Measurements from ENCODE around the gene MS4A15. TPM values are rescaled to one million over a fixed set of nuclear protein-coding genes. Genes with fewer than 3 reads are reported as not detected.

The MS4A15 gene
- total and polyA plus RNA-seq, 2 donors (not counting 1 experiment from before 2014, with no cell fraction given): not detected

DNA sequence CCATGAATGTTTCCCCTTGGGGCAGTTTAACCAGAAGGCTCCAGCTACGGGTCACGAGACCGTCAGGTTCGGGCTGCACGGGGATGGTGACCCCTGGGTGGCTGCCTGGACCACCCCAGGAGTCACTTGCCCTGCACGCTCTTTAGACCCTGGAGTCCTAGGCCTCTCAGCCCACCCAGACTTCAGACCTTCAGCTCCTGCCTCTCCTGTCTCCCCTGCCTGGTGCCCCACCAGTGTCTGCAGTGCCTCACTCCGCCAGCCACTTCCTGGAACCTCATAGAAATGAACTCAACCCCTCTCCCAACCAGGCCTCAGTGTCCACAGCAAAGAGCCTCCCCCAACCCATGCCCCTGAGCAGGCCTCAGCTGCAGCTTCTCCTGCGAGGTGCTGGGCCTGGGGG is 16.0 kb downstream of the MS4A15 start:
- H3K27ac ChIP-seq (ENCODE audit: low read length in 2 of 2): no peak overlapping the region
- TF ChIP-seq, protein P1, sequence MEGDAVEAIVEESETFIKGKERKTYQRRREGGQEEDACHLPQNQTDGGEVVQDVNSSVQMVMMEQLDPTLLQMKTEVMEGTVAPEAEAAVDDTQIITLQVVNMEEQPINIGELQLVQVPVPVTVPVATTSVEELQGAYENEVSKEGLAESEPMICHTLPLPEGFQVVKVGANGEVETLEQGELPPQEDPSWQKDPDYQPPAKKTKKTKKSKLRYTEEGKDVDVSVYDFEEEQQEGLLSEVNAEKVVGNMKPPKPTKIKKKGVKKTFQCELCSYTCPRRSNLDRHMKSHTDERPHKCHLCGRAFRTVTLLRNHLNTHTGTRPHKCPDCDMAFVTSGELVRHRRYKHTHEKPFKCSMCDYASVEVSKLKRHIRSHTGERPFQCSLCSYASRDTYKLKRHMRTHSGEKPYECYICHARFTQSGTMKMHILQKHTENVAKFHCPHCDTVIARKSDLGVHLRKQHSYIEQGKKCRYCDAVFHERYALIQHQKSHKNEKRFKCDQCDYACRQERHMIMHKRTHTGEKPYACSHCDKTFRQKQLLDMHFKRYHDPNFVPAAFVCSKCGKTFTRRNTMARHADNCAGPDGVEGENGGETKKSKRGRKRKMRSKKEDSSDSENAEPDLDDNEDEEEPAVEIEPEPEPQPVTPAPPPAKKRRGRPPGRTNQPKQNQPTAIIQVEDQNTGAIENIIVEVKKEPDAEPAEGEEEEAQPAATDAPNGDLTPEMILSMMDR (IDR thresholded peaks at IDR 0.05): no peak
- no peak for TF ChIP-seq EZH2 (IDR thresholded peaks at IDR 0.05; ENCODE audit: borderline replicate concordance, insufficient read depth, low read depth, low read length, poor library complexity, severe bottlenecking)
- no peaks in the 10 kb centered on the region for H3K36me3 ChIP-seq (replicated peaks in 1 of 2; ENCODE audit: control extremely low read depth in 1 of 2, control insufficient read depth in 1 of 2, extremely low read depth in 1 of 2, insufficient read depth in 2 of 2, low read length in 1 of 2)
- 84% methylated on average over 8 of the region's 8 CpGs for WGBS (ENCODE audit: insufficient coverage)
- Mint-ChIP-seq H3K27ac (no peak overlapping the region), H3K4me3 (no peak overlapping the region), H3K9me3 (ENCODE audit: insufficient read depth) (no peaks in the 10 kb centered on the region), H3K27me3 (peaks cover 29% of the 10 kb centered on the region), H3K4me1 (peaks cover 15% of the 10 kb centered on the region)
- H3K79me2 ChIP-seq (ENCODE audit: control insufficient read depth, insufficient read depth, low read length): no peaks in the 10 kb centered on the region
- peaks cover 3 to 11% of the 10 kb centered on the region in 2 donors for H3K4me1 ChIP-seq (ENCODE audit: control insufficient read depth in 2 of 2, insufficient read depth in 2 of 2, low read length in 2 of 2)
- H4K20me1 ChIP-seq (ENCODE audit: control insufficient read depth, insufficient read depth, low read length, poor library complexity, severe bottlenecking): no peaks in the 10 kb centered on the region
- no peak overlapping the region for H3K4me2 ChIP-seq (replicated peaks; ENCODE audit: low read depth, low read length, poor library complexity, severe bottlenecking)
- ChIA-PET POLR2A (no interaction called here), CTCF (interaction anchor here (9.5 kb wide), 1 partner anchor 8 kb away, joined by 102 read pairs; no protein-coding TSS in a partner anchor)
- ATAC-seq (ENCODE audit: low read depth): no peak
- H3K4me3 ChIP-seq (ENCODE audit: control extremely low read depth in 1 of 5, extremely low read depth in 1 of 5, insufficient read depth in 1 of 5, low read depth in 2 of 5, low read length in 4 of 5): no peak overlapping the region
- no peak overlapping the region for H2AFZ ChIP-seq (ENCODE audit: insufficient read depth, low read depth, low read length, poor library complexity, severe bottlenecking)
- no peak for DNase-seq
- intact Hi-C loops (cut with micrococcal nuclease): no loop called here
- peaks cover 0 to 3% (median 0%) of the 10 kb centered on the region in 3 donors for H3K9me3 ChIP-seq (ENCODE audit: control extremely low read depth in 1 of 3, control insufficient read depth in 2 of 3, insufficient read depth in 1 of 3, low read length in 2 of 3)
- no peak overlapping the region for H3K9ac ChIP-seq (ENCODE audit: low read length)
- peaks cover 0 to 13% (median 1%) of the 10 kb centered on the region in 4 experiments for H3K27me3 ChIP-seq (replicated peaks in 1 of 4; ENCODE audit: control extremely low read depth in 1 of 4, control insufficient read depth in 3 of 4, insufficient read depth in 4 of 4, low read length in 3 of 4)

DNA sequence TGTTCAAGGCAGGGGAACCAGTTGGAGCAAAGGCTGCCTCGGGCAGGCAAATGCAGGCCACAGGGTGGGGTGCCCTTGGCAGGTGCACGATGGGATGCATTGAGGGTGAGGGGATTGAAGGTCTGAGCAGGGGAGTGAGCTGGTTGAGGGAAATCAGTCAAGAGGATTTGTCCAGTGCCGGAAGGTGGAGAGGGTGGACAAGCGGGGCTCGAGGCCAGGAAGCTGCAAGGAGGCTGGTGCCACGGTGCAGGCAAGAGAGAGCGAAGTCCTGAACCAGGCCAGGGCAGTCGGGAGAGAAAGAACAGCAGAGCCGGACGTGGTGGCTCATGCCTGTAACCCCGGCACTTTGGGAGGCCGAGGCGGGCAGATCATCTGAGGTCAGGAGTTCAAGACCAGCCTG is 18.1 kb downstream of the MS4A15 start:
- peaks cover 16% of the 10 kb centered on the region for H3K27me3 Mint-ChIP-seq
- Histone ChIP-seq H3K27me3 (replicated peaks in 1 of 4; ENCODE audit: control extremely low read depth in 1 of 4, control insufficient read depth in 3 of 4, insufficient read depth in 4 of 4, low read length in 3 of 4) (peaks cover 0 to 12% (median 1%) of the 10 kb centered on the region in 4 experiments), H3K9me3 (ENCODE audit: control extremely low read depth in 1 of 3, control insufficient read depth in 2 of 3, insufficient read depth in 1 of 3, low read length in 2 of 3) (peaks cover 0 to 2% (median 0%) of the 10 kb centered on the region in 3 donors), H3K36me3 (replicated peaks in 1 of 2; ENCODE audit: control extremely low read depth in 1 of 2, control insufficient read depth in 1 of 2, extremely low read depth in 1 of 2, insufficient read depth in 2 of 2, low read length in 1 of 2) (no peaks in the 10 kb centered on the region), H3K4me3 (ENCODE audit: control extremely low read depth in 1 of 5, extremely low read depth in 1 of 5, insufficient read depth in 1 of 5, low read depth in 2 of 5, low read length in 4 of 5) (no peak overlapping the region), H3K4me2 (replicated peaks; ENCODE audit: low read depth, low read length, poor library complexity, severe bottlenecking) (no peak overlapping the region), H3K79me2 (ENCODE audit: control insufficient read depth, insufficient read depth, low read length) (no peaks in the 10 kb centered on the region), H4K20me1 (ENCODE audit: control insufficient read depth, insufficient read depth, low read length, poor library complexity, severe bottlenecking) (no peaks in the 10 kb centered on the region), H3K9ac (ENCODE audit: low read length) (no peak overlapping the region), H3K27ac (ENCODE audit: low read length in 2 of 2) (no peak overlapping the region), H3K4me1 (ENCODE audit: control insufficient read depth in 2 of 2, insufficient read depth in 2 of 2, low read length in 2 of 2) (peaks cover 3 to 11% of the 10 kb centered on the region in 2 donors), H2AFZ (ENCODE audit: insufficient read depth, low read depth, low read length, poor library complexity, severe bottlenecking) (no peak overlapping the region)
- ATAC-seq (ENCODE audit: low read depth) (no peak), DNase-seq (no peak)
- WGBS (ENCODE audit: insufficient coverage): 90% methylated on average over 13 of the region's 13 CpGs
- H3K4me1 Mint-ChIP-seq: peaks cover 15% of the 10 kb centered on the region
- no peaks in the 10 kb centered on the region for H3K9me3 Mint-ChIP-seq (ENCODE audit: insufficient read depth)
- intact Hi-C loops (cut with micrococcal nuclease): loop anchor here (1.0 kb wide), 3 partner anchors 125 to 509 kb away; no protein-coding TSS in a partner anchor
- ChIA-PET CTCF (interaction anchor here (0.7 to 9.5 kb wide), 17 partner anchors 10 to 510 kb away, joined by 3 to 102 read pairs (median 4); partner anchors contain the start of gene MS4A15), POLR2A (no interaction called here)
- no peak overlapping the region for H3K27ac Mint-ChIP-seq
- H3K4me3 Mint-ChIP-seq: no peak overlapping the region
- TF ChIP-seq, protein P1 (IDR thresholded peaks at IDR 0.05): no peak
- no peak for TF ChIP-seq EZH2 (IDR thresholded peaks at IDR 0.05; ENCODE audit: borderline replicate concordance, insufficient read depth, low read depth, low read length, poor library complexity, severe bottlenecking)

All from B cell (primary cell).